HG03558 (cell line): ENCODE results near the gene ANKZF1.
"Not testable (repeated sequence)": the region's sequence is repeated elsewhere in the genome, so short reads cannot be mapped to it uniquely, and the experiment has no call there.

ENCODE experiments used
- ATAC-seq: cut with Tn5 transposase; IDR thresholded peaks from one replicate; pipeline ENCODE4 v1.9.1; 2021; ENCODE audit warnings: moderate number of reproducible peaks; ENCODE audit not compliant: unreplicated experiment; ENCODE audit errors: extremely low read depth

The ANKZF1 gene

GRCh38 chr2:219252900-219253752, 23.5 kb downstream of the ANKZF1 start, which contains the start of gene TUBA4B:
Gene TUBA4B, plus strand, starts transcription at chr2:219253243. Its CDS starts 165 bp downstream, at chr2:219253408.
- no peak for ATAC-seq

DNA sequence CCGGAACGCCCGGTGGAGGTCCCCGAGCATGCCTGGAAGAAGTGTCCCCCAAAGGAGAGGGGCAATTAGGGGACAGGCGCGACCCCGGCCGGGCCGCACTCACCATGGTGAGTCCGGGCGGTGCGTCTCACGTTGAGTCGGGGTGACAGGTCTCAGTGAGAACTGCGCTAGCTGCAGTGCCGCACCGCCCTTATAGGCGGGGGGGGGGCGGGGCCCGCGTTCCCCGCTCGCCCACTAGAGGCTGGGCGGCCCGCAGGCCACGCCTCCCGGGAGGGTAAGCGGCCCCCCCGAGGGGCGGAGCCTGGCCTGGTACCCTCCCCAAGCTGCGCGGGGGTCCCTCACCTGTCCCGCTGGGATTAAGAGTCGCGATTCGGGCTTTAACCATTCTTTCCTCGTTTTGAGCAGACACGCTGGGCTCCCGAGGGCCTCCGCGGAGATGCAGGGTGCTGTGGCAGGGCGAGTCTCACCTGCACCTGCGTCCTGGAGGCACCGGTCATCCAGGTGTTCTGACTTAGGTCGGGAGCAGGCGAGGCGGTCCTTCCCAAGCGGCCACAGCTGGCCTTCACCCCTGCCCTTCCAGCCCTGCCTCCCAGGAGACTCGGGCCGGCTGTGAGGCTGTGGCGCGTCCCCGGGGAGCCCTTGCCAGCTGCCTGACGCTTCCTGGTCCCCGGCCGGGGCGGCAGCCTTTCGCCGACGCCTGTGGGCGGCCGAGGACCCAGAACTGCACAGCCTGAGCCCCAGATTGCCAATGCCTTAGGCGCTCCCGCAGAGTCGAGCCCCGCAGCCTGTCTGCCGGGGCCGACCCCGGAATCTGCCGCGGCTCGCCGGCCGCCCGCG, 24.4 kb downstream of the ANKZF1 start, which contains the start of gene TUBA4A:
Gene TUBA4A, minus strand, starts transcription at position 166 of the 837 bp plus-strand sequence. Its CDS starts 60 bp downstream, at position 106.
- no peak for ATAC-seq

GRCh38 chr2:219254590-219255201, 25.1 kb downstream of the ANKZF1 start:
- ATAC-seq, result no peak

- ATAC-seq, result not testable (repeated sequence)
Measured at GRCh38 chr2:219258942-219259341, 29.3 kb downstream of the ANKZF1 start.

DNA sequence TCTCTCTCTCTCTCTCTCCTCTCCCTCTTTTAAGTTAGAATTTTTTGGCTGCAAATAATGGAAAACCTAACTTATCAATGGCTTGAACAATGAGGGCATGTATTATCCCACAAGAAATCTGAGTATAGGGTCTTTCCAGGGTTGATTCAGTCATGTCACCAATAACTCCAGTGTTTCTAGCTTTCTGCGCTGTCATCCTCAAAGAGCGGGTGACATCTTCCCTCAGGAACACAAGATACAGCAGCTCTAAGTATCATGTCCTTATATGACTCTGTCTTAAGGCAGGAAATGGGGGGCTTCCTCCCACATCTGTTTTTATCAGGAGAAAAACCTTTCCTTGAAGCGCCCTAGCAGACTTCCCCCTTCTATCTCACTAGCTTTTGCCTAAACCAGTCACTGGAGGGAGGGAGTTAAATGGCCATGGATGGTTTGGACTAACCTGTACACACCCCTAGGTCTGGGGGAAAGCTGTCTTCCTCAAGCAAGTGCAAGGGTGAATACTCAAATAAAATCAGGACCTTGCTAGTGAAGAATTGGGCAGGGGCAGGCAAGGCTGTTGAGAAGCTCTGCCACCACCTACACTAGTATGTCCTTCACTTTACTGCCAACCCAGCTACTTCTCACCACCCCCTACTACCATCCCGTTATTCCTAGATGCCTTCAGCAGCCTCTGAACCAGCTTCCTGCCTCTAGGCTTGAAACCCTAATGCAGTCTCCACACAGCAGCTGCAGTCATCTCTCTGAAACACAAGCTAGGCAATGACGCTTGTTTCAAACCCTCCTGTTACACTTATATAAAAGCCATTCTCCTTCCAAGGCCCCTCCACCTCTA, 31.6 kb downstream of the ANKZF1 start:
- ATAC-seq, result no peak

DNA sequence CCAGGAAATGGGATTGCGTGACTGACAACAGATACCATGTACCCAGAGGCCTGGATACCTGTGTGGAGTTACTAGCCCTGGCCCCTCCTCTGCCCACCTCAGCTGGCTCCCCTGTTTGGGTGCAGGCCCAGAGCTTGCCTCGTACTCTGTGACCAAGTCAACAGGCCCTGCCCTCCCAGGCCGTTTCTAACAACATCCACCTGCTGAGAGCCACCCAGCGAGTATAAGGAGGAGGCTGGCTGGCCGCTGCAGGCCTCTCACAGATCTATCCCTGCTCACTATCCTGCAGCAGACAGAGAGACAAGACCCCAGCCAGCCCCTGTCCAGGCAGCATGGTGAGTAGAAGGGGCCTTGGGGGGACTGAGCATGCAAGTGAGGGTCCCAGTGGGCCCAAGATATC, 36.6 kb downstream of the ANKZF1 start:
- no peak for ATAC-seq

GRCh38 chr2:219266886-219267285, 37.3 kb downstream of the ANKZF1 start:
- no peak for ATAC-seq

GRCh38 chr2:219268294-219268693, 38.7 kb downstream of the ANKZF1 start:
- ATAC-seq, result no peak

DNA sequence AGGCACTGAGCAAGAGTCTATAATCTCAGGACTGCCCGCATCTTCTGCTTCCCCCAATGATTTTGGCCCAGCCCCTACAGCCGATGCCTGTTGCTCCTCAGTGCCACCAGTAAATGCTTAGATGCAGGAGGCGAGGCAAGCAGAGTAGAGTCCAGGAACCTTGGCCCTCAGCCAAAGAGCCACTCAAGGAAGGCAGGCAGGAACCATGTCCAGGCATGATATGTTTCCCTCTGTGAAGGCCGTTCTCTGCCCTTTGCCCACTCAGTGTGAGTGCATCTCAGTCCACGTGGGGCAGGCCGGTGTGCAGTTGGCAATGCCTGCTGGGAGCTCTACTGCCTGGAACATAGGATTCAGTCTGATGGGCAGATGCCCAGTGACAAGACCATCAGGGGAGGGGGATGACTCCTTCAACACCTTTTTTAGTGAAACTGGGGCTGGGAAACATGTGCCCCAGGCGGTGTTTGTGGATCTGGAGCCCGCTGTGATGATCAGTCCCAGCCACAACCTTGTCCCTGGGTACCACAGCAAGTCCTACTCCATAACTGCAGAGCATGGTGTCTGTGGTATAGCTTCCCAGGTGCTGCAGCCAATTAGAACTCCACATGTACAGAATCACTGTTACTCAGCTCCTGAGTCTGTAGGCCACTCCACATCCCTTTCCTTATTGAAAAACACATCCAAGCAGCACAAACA, 39.9 kb downstream of the ANKZF1 start:
- ATAC-seq, result no peak

GRCh38 chr2:219270055-219270372, 40.4 kb downstream of the ANKZF1 start:
- ATAC-seq, result no peak

DNA sequence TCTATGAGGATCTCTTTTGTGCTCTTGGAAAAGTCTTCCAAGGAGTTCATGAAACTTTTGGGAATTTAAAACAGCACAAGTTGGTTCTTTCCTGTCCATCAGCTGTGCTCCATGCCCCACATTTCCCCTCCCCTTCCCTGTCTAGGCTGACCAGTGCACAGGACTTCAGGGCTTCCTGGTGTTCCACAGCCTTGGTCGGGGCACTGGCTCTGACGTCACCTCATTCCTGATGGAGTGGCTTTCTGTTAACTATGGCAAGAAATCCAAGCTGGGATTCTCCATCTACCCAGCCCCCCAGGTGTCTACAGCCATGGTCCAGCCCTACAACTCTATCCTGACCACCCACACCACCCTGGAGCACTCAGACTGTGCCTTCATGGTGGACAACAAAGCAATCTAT, 41.4 kb downstream of the ANKZF1 start:
- no peak for ATAC-seq

DNA sequence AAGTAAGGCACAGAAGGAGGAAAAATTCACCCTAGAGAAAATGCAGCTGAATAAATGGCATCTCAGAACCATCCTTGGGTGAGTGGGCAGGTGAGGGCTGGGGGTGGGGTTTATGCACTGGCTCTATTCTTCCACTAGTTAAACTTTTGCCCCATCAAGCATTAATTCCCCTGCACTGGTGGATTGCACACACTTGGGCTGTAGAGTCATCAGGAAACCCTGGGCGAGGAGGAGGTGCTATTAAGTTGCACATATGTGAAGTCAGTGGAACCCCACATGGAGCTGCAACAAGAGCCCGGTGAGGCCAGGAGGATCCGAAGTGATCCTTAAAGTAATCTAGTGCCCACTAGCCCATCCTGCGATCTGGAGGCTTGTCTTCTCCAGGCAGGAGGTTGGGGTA, 42.8 kb downstream of the ANKZF1 start:
- ATAC-seq, result no peak

DNA sequence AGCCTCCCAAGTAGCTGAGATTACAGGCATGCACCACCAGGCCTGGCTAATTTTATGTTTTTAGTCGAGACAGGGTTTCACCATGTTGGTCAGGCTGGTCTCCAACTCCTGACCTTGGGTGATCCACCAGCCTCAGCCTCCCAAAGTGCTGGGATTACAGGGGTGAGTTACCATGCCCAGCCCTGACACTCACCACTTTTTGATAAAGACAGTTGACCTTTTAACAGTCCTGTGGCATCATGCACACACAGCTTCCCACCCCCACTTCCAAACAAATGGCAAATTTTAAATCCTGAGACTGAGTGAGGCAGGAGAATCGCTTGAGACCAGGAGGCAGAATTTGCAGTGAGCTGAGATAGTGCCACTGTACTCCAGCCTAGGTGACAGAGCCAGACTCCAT, 43.4 kb downstream of the ANKZF1 start:
- no peak for ATAC-seq

GRCh38 chr2:219273937-219274336, 44.3 kb downstream of the ANKZF1 start:
- ATAC-seq, result no peak

- no peak for ATAC-seq
Measured at GRCh38 chr2:219274361-219274921, 44.8 kb downstream of the ANKZF1 start.

DNA sequence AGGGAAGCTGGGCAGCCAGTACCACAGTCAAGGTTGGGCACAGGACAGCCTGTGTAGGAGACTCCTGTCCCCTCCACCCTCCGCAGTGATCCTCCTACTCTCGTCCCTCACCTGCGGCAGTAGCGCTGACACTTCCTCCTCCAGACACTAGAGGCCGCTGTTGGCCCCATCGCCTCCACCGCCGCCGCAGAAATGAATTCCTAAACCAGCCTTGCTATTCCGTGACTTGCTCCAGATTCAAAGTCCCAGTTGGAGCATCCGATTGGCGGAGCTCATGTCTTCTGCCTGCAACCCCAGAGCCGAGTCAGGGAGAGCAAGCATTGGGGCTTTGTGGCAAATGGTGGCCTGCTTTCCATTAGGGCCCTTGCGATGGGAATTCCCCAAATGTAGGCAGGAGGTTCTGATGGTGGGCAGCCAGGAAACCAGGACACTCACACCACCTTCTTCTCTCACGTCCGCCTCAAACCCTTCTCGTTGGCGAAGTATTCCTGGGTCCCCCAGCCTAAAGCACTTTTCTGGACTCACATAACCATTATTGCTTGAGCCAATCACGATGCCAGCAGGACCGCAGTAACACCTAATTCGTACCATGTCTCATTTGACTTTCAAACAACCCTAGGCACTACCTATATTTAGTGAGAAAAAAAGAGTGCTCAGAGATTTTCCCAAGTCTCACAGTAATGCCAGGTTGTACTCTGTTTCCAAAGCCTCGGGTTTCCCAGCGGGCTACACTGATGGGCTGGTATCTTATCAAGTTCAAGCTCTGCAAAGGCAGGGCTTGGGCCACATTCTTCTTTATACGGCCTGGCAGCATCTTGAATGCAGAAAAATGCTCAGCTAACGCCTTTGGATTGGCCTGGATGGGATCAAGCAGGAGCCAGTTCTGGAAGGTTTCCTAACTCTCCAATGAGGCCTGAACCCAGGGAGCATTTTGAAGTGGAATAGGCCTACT, 48.4 kb downstream of the ANKZF1 start:
- no peak for ATAC-seq

DNA sequence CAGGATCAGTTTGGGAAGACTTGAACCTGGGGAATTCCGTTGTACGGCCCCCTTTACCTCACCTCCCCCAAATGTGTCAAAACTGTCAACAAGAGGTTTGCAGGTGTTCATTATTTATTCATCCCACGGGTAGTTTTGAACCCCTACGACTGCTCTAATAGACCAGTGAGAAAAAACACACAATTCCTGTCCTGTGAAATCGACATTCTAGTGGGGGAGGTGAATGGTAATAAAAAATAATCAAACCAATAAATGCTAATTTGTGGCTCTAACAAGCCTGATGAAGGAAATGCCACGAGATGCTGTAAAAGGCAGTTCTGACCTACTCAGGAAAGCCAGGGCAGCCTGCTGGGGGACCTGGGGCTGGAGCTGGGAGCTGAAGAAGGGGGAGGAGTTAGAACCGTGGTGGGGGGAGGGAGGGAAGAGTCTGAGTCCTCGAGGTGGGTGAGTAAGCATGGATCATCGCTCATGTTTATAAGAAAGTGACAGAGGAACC, 49.1 kb downstream of the ANKZF1 start:
- no peak for ATAC-seq
